HT1080 (cell line): ENCODE results near the gene FBLN7. TPM values are rescaled to one million over a fixed set of nuclear protein-coding genes. Genes with fewer than 3 reads are reported as not detected.

Source experiments
- DNase-seq: peaks from one replicate; pipeline ENCODE4 v3.0.0-alpha.2; 2015; ENCODE audit warnings: low read depth
- total RNA-seq: library from RNA; depleted of rRNA; stranded (reverse); fragments of >200 nt; shearing (Covaris generic); gene quantifications from 2 replicates; pipeline ENCODE4 v1.2.3, GENCODE V29; 2014; rRNA removed

FBLN7 gene
- total RNA-seq, 1 experiment from 2014 or later = 0.03 TPM

DNA sequence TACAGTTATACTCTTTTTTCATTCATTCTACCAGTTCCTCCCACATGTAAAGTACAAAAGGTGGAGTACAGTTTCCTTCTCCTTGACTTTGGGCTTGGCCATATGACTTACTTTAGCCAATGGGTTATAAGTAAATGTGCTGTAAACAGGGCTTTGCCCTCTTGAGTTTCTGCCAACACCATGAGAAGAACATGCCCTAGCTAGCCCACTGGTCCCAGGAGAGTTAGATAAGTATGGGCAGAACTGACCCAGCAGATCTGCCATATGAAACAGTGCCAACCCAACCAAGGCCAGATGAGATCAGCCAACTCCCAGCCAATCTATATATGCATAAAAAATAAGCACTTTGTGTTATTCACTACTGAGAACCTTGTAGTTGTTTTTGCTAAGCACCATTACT is 91.2 kb downstream of the FBLN7 start:
- peak; percentile 26 for DNase-seq

DNA sequence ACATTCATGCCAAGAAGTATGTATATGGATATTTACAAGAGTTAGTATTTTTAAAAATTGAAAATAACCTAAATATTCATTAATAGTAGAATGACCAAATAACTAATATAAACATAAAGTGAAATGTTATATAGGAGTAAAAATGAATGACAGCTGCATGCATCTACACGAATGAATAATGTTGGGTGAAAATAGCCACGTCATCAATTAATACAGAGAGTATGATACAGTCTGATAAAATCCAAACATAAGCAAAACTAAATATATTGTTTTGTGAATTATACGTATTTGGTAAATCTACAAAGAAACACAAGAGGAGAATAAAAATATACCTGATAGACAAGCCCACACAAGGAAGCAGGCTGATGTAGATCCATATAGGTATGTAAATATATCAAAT is 92.2 kb downstream of the FBLN7 start:
- DNase-seq = no peak

Other genes starting within 250 kb of the FBLN7 start
- gene MERTK, start 239.8 kb upstream of the FBLN7 start, total RNA-seq = 2.4 and 3.2 TPM in 2 replicates
- gene TMEM87B, start 83.1 kb upstream of the FBLN7 start, total RNA-seq = 11.7 and 15.4 TPM in 2 replicates
- gene ZC3H8, start 116.7 kb downstream of the FBLN7 start, total RNA-seq = 7.7 and 14.3 TPM in 2 replicates
- 0.20 and 0.87 TPM in 2 replicates for gene ZC3H6, start 137.2 kb downstream of the FBLN7 start, total RNA-seq